ENCODE data around the gene TUBG1.

Gene TUBG1

GRCh38 chr17:42609182-42609813 lies at the start of gene TUBG1, which contains the start of gene RETREG3:
Gene TUBG1 (plus strand): TSS chr17:42609683. CDS start chr17:42609738, 55 bp downstream.
Gene RETREG3 (minus strand): TSS chr17:42609374. CDS start chr17:42609324, 50 bp downstream.
- peak; percentile 100 for DNase-seq (ENCODE audit: low read depth)

DNA sequence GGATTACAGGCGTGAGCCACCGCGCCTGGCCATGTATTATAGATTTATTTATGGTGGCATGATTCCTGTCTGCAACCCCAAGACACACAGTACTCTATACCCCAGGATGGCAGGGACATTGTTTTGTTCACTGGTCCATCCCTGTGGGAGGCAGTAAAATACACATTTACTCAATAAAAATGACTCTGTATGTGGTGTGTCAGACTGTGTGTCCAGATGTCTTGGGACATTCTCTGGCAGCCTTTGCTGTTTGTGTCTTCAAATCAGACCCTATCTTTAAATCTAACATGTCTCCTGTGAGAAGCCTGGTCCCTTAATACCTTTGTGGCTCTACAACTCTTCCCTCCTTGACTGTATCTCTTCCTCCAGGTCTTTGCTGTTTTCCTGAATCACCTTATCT lies 49.2 kb upstream of the TUBG1 start:
- DNase-seq (ENCODE audit: low read depth), result no peak

- peak; percentile 82 for DNase-seq (ENCODE audit: low read depth)
These were observed 47.5 kb upstream of the TUBG1 start, which contains the start of gene COASY for GRCh38 chr17:42561897-42562387. Gene COASY (plus strand): TSS chr17:42562148. CDS start chr17:42562623, 475 bp downstream.

DNA sequence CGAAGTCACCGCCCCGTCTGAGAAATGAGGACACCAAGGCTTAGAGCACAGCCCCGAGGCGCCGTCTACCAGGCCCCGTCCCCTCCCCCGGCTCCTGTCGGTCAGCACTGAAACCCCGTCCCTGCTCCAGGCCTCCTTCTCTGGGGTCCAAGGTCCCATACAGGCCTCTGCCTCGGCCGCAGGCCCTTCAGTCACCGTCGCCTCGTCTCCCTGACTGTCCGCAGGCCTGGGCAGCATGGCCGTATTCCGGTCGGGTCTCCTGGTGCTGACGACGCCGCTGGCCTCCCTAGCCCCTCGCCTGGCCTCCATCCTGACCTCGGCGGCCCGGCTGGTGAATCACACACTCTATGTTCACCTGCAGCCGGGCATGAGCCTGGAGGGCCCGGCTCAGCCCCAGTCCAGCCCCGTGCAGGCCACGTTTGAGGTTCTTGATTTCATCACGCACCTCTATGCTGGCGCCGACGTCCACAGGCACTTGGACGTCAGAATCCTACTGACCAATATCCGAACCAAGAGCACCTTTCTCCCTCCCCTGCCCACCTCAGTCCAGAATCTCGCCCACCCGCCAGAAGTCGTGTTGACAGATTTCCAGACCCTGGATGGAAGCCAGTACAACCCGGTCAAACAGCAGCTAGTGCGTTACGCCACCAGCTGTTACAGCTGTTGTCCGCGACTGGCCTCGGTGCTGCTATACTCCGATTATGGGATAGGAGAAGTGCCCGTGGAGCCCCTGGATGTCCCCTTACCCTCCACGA lies 46.9 kb upstream of the TUBG1 start:
- no peak for DNase-seq (ENCODE audit: low read depth)

DNA sequence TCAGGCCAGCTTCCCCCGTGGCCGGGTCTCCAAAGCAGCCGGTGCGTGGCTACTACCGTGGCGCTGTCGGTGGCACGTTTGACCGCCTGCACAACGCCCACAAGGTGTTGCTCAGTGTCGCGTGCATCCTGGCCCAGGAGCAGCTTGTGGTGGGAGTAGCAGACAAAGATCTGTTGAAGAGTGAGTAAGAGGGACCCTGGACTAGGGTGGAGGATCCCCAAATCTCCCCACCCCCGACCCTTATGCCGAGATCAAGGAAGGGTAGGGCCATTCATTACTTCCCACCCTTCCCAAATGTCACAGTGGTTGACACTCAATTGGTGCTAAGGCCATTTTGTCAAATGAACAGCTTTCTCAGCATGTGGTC lies 46.4 kb upstream of the TUBG1 start:
- no peak for DNase-seq (ENCODE audit: low read depth)

DNA sequence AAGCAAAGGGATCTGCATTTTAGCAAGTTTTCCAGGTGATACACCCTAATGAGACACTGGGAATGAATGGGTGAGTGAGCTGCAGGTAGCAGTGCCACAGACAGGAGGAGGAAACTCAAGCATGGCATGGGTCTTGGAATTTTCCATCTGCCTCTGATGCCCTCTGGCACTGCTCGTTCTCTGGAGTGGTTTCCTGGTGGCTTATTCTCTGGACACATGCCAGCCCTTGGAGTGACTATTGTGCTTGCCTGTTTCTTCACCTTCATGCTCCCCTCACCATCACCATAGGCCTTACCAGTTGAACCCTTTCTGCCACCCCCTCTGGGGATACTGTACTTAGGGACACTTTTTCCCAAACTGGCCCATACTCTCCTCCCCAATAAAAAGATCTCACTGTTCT lies 45.9 kb upstream of the TUBG1 start:
- no peak for DNase-seq (ENCODE audit: low read depth)

GRCh38 chr17:42563950-42564349 lies 45.5 kb upstream of the TUBG1 start:
- no peak for DNase-seq (ENCODE audit: low read depth)

GRCh38 chr17:42564815-42565522 lies 44.5 kb upstream of the TUBG1 start:
- DNase-seq (ENCODE audit: low read depth), result no peak

DNA sequence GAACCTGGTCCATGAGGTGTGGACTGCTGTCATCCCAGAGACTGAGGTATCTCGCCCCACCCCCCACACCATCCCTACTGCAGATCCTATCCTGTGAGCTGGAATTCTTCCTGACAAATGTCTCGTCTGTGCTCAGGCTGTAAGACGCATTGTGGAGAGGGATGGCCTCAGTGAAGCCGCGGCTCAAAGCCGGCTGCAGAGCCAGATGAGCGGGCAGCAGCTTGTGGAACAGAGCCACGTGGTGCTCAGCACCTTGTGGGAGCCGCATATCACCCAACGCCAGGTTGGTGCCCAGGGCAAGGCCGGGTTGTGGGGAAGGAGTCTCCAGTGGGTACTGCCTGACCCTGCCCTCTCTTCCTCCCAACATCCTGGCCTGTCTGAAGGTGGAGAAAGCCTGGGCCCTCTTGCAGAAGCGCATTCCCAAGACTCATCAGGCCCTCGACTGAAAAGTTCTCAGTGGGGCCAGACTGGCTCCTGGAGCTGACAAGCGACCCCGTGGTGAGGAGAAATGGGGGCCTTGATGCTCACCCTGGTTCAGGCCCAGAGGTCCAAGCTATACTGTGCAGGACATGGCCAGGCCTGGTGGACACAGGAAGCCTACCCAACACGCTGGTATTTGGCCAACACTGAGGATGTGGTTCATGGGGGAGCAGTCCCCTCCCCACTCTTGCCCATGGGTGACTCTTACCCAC lies 43.8 kb upstream of the TUBG1 start:
- DNase-seq (ENCODE audit: low read depth), result no peak

DNA sequence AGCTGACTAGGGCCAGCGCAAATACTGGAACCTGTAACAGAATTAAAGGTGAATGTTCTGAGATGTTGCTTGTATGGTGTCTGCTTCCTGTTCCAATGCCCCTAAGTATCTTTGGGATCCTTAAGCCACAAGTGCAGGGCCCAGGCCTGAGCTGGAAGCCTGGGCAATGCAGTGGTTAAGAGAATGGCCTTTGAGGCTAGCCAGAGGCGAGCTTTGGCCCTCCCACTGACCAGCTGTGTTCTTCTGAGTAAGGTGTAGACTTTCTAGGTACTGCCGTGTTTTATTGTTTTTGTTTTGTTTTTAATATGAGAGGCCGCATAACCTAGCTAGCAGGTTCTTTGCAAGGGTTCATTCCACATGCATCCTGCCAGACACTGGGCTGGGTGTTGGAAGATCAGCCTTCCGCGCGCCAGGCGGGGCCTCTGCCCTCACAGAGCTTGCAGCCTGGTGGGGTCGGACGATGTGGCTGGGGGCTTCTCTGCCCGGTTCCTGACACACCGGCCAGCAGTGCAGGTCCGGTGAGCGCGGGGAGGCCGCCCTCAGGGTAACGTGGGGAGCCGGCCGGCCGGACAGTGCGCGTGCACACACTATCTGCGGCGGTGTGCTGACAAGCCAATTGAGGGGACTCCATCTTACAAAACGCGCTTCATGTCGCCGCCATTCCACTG lies 43.1 kb upstream of the TUBG1 start:
- no peak for DNase-seq (ENCODE audit: low read depth)

GRCh38 chr17:42566883-42567573 lies 42.5 kb upstream of the TUBG1 start, which contains the start of gene MLX:
Gene MLX (plus strand): TSS chr17:42567100. CDS start chr17:42567125, 25 bp downstream.
- peak; percentile 89 for DNase-seq (ENCODE audit: low read depth)

GRCh38 chr17:42568341-42569111 lies 41.0 kb upstream of the TUBG1 start:
- DNase-seq (ENCODE audit: low read depth), result no peak

GRCh38 chr17:42571435-42572225 lies 37.9 kb upstream of the TUBG1 start:
- DNase-seq (ENCODE audit: low read depth), result no peak

- DNase-seq (ENCODE audit: low read depth), result no peak
These were observed 36.4 kb upstream of the TUBG1 start for GRCh38 chr17:42573095-42573494.

- DNase-seq (ENCODE audit: low read depth), result no peak
These were observed 35.0 kb upstream of the TUBG1 start for GRCh38 chr17:42574463-42574862.

DNA sequence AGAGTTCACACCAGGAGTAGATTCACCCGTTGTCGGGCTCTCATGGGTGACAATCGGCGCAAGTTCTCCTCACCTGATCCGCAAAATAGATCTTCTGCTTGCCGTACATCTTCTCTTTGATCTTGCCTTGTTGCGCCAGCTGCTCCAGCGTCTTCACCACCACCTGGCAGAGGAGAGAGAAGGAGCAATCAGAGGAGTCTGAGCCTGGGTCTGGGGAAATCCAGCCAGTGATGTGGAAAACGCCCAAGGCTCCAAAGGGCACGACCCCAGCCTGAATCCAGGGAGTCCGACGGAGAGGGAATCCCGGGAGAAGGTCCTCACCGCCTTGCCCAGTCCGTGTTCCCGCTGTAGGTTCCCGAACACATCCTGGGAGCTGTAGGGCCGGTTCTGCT lies 32.3 kb upstream of the TUBG1 start:
- DNase-seq (ENCODE audit: low read depth), result no peak

DNA sequence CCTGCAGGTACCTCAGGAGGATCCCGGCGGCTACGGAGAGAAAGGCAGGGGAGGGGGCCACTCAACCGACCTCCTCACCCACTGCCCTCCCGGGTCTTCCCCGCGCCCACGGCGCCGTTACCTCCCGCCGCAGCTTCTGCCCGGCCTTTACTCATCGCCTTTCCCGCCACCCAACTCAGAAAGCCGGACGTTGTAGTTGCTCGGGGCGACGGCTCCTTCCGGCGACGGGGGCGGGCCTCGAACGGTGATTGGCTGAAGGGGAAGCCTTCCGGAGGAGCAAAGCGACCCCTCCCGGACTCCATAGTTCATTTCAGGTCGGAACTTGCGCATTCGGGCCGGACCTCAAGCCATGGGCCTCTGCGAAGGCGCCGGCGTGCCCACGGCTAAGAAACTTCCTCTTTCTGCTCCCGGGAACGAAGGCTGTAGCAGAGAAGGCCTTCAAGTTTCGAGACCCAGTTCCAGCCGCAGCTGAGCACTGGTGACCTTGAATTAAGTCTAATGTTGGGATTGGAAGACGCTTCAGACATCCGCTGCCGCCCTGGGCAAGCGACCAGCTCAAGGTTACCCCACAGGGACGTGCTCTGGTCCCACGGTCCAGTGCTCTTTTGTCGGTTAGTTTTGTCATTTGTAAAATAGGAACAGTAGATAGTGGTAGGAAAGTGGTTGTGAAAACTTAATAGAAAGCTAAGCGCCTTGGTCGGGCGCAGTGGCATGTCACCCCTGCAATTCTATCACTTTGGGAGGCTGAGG lies 31.8 kb upstream of the TUBG1 start, which contains the start of gene PSMC3IP:
Gene PSMC3IP (minus strand): TSS at position 198 of the 750 bp plus-strand sequence. CDS start 43 bp downstream, at position 155.
- DNase-seq (ENCODE audit: low read depth), result peak; percentile 85

DNA sequence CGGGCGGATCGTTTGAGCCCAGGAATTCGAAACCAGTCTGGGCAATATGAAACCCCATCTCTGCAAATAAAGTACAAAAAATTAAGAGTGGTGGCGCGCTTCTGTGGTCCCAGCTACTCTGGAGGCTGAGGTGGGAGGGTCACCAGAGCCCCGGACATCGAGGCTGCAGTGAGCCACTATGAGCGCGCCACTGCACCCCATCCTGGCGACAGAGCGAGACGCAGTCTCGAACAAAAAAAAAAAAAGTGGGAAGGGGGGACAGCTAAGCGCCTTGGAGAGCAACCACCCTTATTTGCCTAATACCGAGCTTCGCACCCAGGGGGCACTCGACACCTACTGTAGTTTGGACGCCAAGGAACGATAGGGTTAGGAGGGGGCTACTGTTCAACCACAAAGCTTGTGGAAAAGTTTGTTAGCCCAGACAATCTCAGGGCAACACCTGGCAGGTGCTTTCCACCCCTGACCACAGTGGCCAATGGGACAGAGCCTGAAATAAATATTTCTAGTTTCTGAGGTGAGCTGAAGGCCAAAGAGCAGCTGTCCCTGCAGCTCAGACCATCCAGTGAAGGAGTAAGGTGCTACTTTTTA lies 31.1 kb upstream of the TUBG1 start:
- DNase-seq (ENCODE audit: low read depth), result peak; percentile 34

Data from activated T-helper 1 cell treated with Interleukin-2 at 50 U/mL for 16 hours (primary cell).